BE2C (cell line): ENCODE data around the gene CLCNKB.
A peak's percentile ranks its signal among the peaks of the same experiment; 100 is the strongest.
"Not testable (repeated sequence)": the region's sequence is repeated elsewhere in the genome, so short reads cannot be mapped to it uniquely, and the experiment has no call there.

ENCODE experiments used
- DNase-seq: peaks from one replicate; pipeline ENCODE4 v3.0.0-alpha.2; 2020
- H3K27me3 ChIP-seq: fragments of 250-450 bp; sonication (Bioruptor Pico); 2 replicates; pipeline ENCODE4 v1.5.1; 2020; ENCODE audit warnings: mild to moderate bottlenecking
- H3K36me3 ChIP-seq: fragments of 250-450 bp; sonication (Bioruptor Pico); 2 replicates; pipeline ENCODE4 v1.5.1; 2020; ENCODE audit warnings: mild to moderate bottlenecking
- H3K4me1 ChIP-seq: fragments of 250-450 bp; sonication (Bioruptor Pico); 2 replicates; pipeline ENCODE4 v1.5.1; 2020
- H3K4me3 ChIP-seq: 2 replicates; pipeline ENCODE4 v1.5.1; 2011; ENCODE audit warnings: low read depth, low read length
- H3K9me3 ChIP-seq: fragments of 250-450 bp; sonication (Bioruptor Pico); 2 replicates; pipeline ENCODE4 v1.5.1; 2020
- TF ChIP-seq, protein P1 (sequence below): IDR thresholded peaks from 2 replicates; pipeline ENCODE4 v1.5.1; 2012; ENCODE audit warnings: mild to moderate bottlenecking, low read depth, low read length

Gene CLCNKB

DNA sequence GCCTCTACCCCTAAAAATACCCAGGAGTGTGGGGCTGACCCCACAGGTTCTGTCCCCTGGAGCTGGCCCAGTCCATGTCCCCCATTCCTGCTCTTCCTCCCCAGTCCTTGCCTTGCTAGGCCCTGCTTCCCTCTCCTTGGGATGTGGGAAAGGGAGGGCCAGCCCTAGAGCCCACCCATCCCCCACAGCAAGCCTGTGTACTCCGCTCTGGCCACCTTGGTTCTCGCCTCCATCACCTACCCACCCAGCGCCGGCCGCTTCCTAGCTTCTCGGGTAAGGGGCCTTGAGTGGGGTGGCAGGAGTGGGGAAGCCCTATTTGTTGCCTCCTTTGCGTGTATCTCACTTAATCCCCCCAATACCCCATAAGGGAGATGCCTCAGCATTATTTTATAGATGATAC lies 6.7 kb downstream of the CLCNKB start:
- DNase-seq: no peak
- H3K27me3 ChIP-seq: no peaks in the 10 kb centered on the region
- H3K36me3 ChIP-seq: no peaks in the 10 kb centered on the region
- no peak overlapping the region for H3K4me3 ChIP-seq
- H3K9me3 ChIP-seq: no peaks in the 10 kb centered on the region
- no peaks in the 10 kb centered on the region for H3K4me1 ChIP-seq
- TF ChIP-seq, protein P1, sequence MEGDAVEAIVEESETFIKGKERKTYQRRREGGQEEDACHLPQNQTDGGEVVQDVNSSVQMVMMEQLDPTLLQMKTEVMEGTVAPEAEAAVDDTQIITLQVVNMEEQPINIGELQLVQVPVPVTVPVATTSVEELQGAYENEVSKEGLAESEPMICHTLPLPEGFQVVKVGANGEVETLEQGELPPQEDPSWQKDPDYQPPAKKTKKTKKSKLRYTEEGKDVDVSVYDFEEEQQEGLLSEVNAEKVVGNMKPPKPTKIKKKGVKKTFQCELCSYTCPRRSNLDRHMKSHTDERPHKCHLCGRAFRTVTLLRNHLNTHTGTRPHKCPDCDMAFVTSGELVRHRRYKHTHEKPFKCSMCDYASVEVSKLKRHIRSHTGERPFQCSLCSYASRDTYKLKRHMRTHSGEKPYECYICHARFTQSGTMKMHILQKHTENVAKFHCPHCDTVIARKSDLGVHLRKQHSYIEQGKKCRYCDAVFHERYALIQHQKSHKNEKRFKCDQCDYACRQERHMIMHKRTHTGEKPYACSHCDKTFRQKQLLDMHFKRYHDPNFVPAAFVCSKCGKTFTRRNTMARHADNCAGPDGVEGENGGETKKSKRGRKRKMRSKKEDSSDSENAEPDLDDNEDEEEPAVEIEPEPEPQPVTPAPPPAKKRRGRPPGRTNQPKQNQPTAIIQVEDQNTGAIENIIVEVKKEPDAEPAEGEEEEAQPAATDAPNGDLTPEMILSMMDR: no peak

DNA sequence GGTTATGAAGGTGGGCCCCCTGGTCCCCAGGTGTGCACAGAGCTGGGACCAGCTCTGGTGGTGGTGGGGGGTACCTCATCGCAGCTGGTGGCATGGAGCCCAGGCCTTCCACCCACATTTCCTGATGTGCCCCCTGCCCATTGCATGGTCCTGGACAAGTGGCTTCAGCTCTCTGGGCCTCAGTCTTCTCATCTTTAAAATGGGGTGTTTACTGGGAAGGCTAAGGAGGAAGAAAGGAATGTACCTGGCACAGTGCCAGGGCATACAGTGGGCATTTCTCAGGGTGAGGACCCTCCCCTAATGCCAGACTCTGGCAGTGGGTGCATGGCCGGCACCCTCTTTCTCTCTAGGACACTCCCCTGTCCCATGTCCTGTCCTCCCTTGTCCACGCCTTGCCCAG lies 7.5 kb downstream of the CLCNKB start:
- DNase-seq: no peak
- Histone ChIP-seq H3K4me3 (no peak overlapping the region), H3K36me3 (no peaks in the 10 kb centered on the region), H3K9me3 (no peaks in the 10 kb centered on the region), H3K27me3 (no peaks in the 10 kb centered on the region), H3K4me1 (no peaks in the 10 kb centered on the region)
- TF ChIP-seq, protein P1: no peak

GRCh38 chr1:16051949-16052348 lies 8.4 kb downstream of the CLCNKB start:
- H3K4me1 ChIP-seq, DNase-seq, H3K4me3 ChIP-seq, H3K27me3 ChIP-seq, H3K36me3 ChIP-seq, H3K9me3 ChIP-seq: not testable (repeated sequence)

GRCh38 chr1:16053781-16054502 lies 10.4 kb downstream of the CLCNKB start:
- Histone ChIP-seq H3K4me3 (no peak overlapping the region), H3K4me1 (no peaks in the 10 kb centered on the region), H3K9me3 (no peaks in the 10 kb centered on the region), H3K27me3 (no peaks in the 10 kb centered on the region), H3K36me3 (no peaks in the 10 kb centered on the region)
- no peak for DNase-seq
- TF ChIP-seq, protein P1: no peak

- no peaks in the 10 kb centered on the region for H3K4me1 ChIP-seq
- TF ChIP-seq, protein P1: no peak
- DNase-seq: no peak
- H3K27me3 ChIP-seq: no peaks in the 10 kb centered on the region
- no peak overlapping the region for H3K4me3 ChIP-seq
- H3K36me3 ChIP-seq: no peaks in the 10 kb centered on the region
- no peaks in the 10 kb centered on the region for H3K9me3 ChIP-seq
Measured at GRCh38 chr1:16054598-16055540, 11.3 kb downstream of the CLCNKB start.

DNA sequence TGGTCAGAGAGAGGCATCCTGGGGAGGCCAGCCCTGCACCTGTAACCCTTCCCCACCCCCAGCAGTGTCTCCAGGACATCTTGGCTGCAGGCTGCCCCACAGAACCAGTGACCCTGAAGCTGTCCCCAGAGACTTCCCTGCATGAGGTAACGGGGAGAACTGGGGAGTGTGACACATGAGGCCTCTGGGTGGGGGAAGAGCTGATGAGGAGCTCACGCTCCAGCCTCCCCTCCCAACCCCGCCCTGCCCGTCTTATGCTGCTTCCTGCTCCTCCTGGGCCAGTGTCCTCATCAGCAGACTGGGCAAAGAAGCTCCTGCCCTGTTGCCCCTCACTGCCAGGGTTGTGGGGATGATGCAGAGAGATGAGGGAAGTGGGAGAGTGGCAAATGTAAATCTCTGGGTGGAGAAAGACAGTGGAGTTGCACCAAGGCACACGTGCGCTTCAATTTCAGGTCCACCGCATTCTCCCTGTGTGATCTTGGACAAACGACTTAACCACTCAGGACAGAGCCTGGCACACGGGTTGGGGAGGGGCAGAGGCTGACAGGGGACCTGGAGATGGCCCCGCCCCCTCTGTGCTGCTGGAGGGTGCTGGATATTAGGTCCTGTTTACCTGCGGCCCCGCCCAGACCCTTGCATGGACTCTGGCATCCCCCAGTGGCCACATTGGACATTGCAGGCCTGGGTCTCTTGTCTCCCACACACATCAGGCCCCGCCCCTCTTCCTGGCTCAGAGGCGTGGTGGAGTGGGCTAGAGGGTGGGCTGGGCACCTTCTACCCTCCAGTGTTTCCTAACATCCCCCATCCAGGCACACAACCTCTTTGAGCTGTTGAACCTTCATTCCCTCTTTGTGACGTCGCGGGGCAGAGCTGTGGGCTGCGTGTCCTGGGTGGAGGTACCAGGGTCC lies 12.3 kb downstream of the CLCNKB start:
- DNase-seq: peak; percentile 81
- H3K36me3 ChIP-seq: no peaks in the 10 kb centered on the region
- TF ChIP-seq, protein P1: peak; percentile 71
- H3K27me3 ChIP-seq: no peaks in the 10 kb centered on the region
- H3K9me3 ChIP-seq: no peaks in the 10 kb centered on the region
- H3K4me1 ChIP-seq: no peaks in the 10 kb centered on the region
- no peak overlapping the region for H3K4me3 ChIP-seq

DNA sequence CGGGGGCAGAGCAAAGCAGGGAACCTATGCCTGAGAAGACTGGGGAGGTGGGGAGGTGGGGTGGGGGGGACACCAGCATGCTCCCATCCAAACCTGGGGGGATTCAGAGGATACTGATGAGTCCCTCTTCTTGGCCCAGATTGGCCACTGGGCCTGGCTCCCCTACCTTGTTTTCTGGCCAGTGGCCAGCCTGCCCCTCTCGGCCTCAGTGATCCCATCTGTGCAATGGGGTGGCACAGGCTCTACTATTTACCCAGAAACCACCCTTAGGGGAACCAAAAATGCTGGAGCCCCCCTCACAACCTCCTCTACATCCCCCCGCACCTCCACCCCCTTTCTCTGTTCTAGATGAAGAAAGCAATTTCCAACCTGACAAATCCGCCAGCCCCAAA lies 12.9 kb downstream of the CLCNKB start:
- H3K27me3 ChIP-seq, H3K36me3 ChIP-seq, H3K4me3 ChIP-seq, DNase-seq, H3K9me3 ChIP-seq, H3K4me1 ChIP-seq: not testable (repeated sequence)

DNA sequence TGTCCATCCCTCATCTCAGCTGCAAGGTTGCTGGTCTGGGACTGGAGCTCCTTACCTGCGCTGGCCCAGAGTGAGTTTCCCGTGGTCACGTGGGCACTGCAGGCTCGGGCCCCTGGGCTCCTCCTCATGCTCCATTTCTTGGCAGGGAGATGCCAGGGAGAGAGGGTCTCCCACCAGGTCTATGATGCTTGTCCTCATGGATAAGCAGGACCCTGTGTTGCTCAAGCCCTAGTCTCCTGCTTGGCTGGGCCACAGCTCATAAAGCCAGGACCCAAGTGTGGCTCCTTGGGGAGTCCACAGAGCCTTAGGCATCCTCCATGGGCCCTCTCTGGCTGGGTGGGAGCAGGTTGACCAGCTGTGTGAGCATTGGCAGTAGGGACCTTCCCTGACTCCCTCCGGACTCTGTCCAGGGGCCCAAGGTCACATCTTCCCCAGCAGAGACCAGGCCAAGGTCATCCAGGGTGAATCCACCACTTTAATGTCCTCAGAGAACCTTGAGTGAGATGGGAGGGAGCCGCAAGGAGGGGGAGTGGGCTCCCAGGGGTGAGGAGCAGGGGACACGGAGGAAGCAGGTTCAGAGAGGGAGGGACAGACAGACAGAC lies 13.8 kb downstream of the CLCNKB start:
- not testable (repeated sequence) for H3K4me1 ChIP-seq, DNase-seq, H3K36me3 ChIP-seq, H3K27me3 ChIP-seq, H3K4me3 ChIP-seq, H3K9me3 ChIP-seq
